ENCODE measurements around the gene ZSCAN22. TPM values are rescaled to one million over a fixed set of nuclear protein-coding genes. Genes with fewer than 3 reads are reported as not detected.
A peak's percentile ranks its signal among the peaks of the same experiment; 100 is the strongest.

ZSCAN22 gene
- total RNA-seq, 2 donors from 2014 or later = 2.7 to 4.1 TPM

GRCh38 chr19:58355908-58356765 lies 29.3 kb downstream of the ZSCAN22 start:
- Histone ChIP-seq H3K9me3 (no peaks in the 10 kb centered on the region), H3K4me1 (replicated peaks) (no peaks in the 10 kb centered on the region), H3K27ac (no peak overlapping the region), H3K4me3 (no peak overlapping the region), H3K36me3 (no peaks in the 10 kb centered on the region), H3K27me3 (replicated peaks; ENCODE audit: insufficient read depth) (no peaks in the 10 kb centered on the region)
- TF ChIP-seq POLR2A (IDR thresholded peaks at IDR 0.05) (no peak), CTCF (IDR thresholded peaks at IDR 0.05) (no peak), POLR2AphosphoS5 (IDR thresholded peaks at IDR 0.05) (no peak)
- WGBS = 62% methylated on average over 68 of the region's 94 CpGs
- intact Hi-C loops (cut with DNase I) = no loop called here
- no peak for DNase-seq (ENCODE audit: low spot score)

DNA sequence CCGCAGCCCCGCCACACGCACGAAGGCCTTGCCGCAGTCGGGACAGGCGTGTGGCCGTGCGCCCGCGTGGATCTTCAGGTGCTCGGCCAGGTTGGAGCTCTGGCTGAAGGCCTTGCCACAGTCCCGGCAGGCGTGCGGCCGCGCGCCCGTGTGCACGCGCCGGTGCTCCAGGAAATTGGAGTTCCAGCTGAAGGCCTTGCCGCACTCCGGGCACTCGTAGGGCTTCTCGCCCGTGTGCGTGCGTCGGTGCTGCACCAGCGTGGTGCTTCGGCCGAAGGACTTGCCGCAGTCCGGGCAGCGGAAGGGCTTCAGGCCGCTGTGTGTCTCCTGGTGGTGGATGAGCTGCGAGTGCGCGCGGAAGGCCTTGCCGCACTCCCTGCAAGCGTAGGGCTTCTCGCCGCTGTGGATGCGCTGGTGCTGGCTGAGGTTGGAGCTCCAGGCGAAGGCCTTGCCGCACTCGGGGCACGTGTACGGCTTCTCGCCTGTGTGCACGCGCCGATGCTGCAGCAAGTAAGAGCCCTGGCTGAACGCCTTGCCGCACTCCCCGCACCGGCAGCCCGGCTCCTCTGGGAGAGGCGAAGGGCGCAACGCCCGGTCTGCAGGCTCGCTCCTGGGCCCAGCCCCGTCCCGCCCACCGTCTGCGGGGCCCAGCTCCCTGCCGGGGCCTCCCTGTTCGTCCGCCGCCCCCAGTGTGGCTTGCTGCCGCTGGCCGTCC lies 30.1 kb downstream of the ZSCAN22 start:
- DNase-seq (ENCODE audit: low spot score) = no peak
- Histone ChIP-seq H3K4me3 (no peak overlapping the region), H3K4me1 (replicated peaks) (no peaks in the 10 kb centered on the region), H3K36me3 (no peaks in the 10 kb centered on the region), H3K27ac (no peak overlapping the region), H3K27me3 (replicated peaks; ENCODE audit: insufficient read depth) (no peaks in the 10 kb centered on the region), H3K9me3 (no peaks in the 10 kb centered on the region)
- WGBS = 56% methylated on average over 57 of the region's 75 CpGs
- TF ChIP-seq POLR2AphosphoS5 (IDR thresholded peaks at IDR 0.05) = no peak
- no peak for TF ChIP-seq CTCF (IDR thresholded peaks at IDR 0.05)
- no peak for TF ChIP-seq POLR2A (IDR thresholded peaks at IDR 0.05)
- intact Hi-C loops (cut with DNase I) = no loop called here

DNA sequence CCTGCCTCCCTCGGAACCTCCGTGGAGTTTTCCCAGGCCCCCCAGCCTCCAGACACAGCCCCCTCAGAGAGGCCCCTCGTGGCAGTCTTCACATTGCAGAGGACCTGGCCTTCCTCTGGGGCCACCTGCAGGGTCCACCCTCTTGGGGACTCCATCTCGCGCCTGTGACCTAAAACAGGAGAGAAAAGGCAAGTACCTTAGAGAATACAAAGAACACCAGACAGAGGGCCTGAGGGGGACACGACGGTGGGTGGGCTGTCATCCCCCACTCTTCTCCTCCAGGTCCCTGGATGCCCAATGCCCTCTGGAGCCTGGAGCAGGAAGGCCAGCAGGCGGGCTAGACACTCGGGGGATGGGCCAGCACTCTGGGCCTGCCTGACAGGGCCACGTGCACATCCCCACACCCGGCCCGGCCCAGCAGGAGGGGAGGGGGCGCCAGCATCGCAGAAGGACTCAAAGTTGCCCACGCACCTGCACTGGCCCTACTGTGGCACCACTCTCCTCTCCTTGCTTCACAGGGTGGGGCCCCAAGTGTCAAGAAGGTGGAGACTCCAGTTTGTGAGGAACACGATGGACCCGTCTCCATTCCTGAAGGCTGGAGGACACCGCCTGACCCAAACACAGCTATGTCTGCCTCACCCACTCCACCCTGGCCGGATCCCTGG lies 30.8 kb downstream of the ZSCAN22 start:
- Histone ChIP-seq H3K27ac (no peak overlapping the region), H3K36me3 (no peaks in the 10 kb centered on the region), H3K4me3 (no peak overlapping the region), H3K27me3 (replicated peaks; ENCODE audit: insufficient read depth) (no peaks in the 10 kb centered on the region), H3K4me1 (replicated peaks) (no peaks in the 10 kb centered on the region), H3K9me3 (no peaks in the 10 kb centered on the region)
- TF ChIP-seq POLR2AphosphoS5 (IDR thresholded peaks at IDR 0.05) (no peak), CTCF (IDR thresholded peaks at IDR 0.05) (no peak)
- intact Hi-C loops (cut with DNase I) = no loop called here
- WGBS = 72% methylated on average over 19 of the region's 19 CpGs
- DNase-seq (ENCODE audit: low spot score) = no peak

GRCh38 chr19:58361900-58362271 lies 35.1 kb downstream of the ZSCAN22 start:
- peak overlapping the region; percentile 55 to 57 for H3K4me3 ChIP-seq
- H3K27me3 ChIP-seq (replicated peaks; ENCODE audit: insufficient read depth) = no peaks in the 10 kb centered on the region
- intact Hi-C loops (cut with DNase I) = loop anchor here (5.0 kb wide), 1 partner anchor 35 kb away; the partner anchor contains the start of gene ZSCAN22
- H3K27ac ChIP-seq = peak overlapping the region; percentile 90
- peak; percentile 15 for DNase-seq (ENCODE audit: low spot score)
- H3K36me3 ChIP-seq = no peaks in the 10 kb centered on the region
- TF ChIP-seq POLR2A (IDR thresholded peaks at IDR 0.05) = no peak
- WGBS = 2% methylated on average over 28 of the region's 28 CpGs
- no peaks in the 10 kb centered on the region for H3K9me3 ChIP-seq
- H3K4me1 ChIP-seq (replicated peaks) = no peaks in the 10 kb centered on the region
